Epithelial cell of esophagus (primary cell): ENCODE measurements around the gene CBL.
A peak's percentile ranks its signal among the peaks of the same experiment; 100 is the strongest.
"Not testable (repeated sequence)": the region's sequence is repeated elsewhere in the genome, so short reads cannot be mapped to it uniquely, and the experiment has no call there.

ENCODE experiments used
- DNase-seq: peaks from one replicate; pipeline ENCODE4 v3.0.0; 2010; ENCODE audit warnings: low read depth
- H3K4me3 ChIP-seq: 2 replicates; pipeline ENCODE4 v1.5.1; 2011; ENCODE audit warnings: mild to moderate bottlenecking, low read length, control low read depth
- TF ChIP-seq, protein P1 (sequence below): IDR thresholded peaks from 2 replicates; pipeline ENCODE4 v1.5.1; 2011; ENCODE audit warnings: low read depth, mild to moderate bottlenecking, low read length, control low read depth, inconsistent platforms; ENCODE audit not compliant: insufficient read depth; ENCODE audit errors: missing control alignments

CBL gene

DNA sequence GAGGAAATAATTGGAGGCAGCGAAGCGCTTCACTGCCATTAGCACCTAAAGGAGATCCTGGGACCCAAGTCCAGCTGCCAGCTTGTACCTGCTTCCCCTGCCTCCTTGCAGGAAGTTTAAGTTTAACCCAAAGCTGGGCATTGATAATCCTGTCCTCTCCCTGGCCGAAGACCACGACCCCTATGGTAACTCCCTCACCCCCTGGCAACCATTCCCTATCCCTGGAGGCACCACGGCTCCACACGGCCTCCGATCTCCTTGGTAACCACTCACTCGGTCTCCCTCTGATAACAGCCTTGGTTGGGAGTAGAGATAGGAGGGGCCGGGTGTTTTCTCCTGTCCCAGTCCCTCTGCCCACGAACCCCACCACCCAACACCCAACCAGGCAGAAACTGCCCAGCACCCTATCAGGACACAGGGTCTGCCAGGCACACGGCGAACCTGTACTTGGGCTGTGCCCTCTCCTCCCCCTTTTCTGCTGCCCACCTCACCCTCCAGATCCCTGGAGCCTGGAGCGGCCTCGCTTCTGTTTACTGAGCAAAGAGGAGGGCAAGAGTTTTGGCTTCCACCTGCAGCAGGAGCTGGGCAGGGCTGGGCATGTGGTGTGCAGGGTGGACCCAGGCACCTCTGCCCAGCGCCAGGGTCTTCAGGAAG, 20.0 kb upstream of the CBL start:
- DNase-seq: no peak
- TF ChIP-seq, protein P1, sequence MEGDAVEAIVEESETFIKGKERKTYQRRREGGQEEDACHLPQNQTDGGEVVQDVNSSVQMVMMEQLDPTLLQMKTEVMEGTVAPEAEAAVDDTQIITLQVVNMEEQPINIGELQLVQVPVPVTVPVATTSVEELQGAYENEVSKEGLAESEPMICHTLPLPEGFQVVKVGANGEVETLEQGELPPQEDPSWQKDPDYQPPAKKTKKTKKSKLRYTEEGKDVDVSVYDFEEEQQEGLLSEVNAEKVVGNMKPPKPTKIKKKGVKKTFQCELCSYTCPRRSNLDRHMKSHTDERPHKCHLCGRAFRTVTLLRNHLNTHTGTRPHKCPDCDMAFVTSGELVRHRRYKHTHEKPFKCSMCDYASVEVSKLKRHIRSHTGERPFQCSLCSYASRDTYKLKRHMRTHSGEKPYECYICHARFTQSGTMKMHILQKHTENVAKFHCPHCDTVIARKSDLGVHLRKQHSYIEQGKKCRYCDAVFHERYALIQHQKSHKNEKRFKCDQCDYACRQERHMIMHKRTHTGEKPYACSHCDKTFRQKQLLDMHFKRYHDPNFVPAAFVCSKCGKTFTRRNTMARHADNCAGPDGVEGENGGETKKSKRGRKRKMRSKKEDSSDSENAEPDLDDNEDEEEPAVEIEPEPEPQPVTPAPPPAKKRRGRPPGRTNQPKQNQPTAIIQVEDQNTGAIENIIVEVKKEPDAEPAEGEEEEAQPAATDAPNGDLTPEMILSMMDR: no peak
- no peak overlapping the region for H3K4me3 ChIP-seq

- no peak for DNase-seq
- TF ChIP-seq, protein P1: no peak
- H3K4me3 ChIP-seq: no peak overlapping the region
Measured at GRCh38 chr11:119187123-119187892, 18.8 kb upstream of the CBL start.

DNA sequence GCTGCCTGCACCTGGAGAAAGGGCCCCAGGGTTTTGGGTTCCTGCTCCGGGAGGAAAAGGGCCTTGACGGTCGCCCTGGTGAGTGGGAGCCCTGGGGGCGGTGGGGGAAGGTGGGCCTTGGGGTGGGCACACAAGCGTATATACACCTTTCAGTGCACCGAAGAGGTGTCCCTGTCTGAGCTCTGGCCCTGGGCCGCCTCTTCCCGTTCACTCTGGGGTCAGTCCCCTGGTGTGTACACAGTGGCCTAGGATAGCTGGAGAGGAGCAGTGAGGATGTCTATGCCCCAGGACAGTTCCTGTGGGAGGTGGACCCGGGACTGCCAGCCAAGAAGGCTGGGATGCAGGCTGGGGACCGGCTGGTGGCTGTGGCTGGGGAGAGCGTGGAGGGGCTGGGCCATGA, 18.1 kb upstream of the CBL start:
- TF ChIP-seq, protein P1: no peak
- H3K4me3 ChIP-seq: no peak overlapping the region
- no peak for DNase-seq

DNA sequence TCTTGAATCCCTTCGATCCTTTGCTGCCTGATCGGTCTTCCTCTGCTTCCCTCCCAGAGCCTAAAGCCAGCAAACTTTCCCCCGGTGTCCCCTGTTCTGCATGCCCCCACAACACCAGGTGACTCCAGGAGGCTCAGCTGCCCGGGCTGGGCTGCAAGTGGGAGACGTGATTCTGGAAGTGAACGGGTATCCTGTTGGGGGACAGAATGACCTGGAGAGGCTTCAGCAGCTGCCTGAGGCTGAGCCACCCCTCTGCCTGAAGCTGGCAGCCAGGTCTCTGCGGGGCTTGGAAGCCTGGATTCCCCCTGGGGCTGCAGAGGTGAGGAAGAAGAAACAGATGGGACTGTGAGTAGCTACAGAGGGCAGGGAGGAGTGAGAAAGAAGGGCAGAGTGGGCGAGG, 17.3 kb upstream of the CBL start:
- no peak for DNase-seq
- TF ChIP-seq, protein P1: no peak
- no peak overlapping the region for H3K4me3 ChIP-seq

DNA sequence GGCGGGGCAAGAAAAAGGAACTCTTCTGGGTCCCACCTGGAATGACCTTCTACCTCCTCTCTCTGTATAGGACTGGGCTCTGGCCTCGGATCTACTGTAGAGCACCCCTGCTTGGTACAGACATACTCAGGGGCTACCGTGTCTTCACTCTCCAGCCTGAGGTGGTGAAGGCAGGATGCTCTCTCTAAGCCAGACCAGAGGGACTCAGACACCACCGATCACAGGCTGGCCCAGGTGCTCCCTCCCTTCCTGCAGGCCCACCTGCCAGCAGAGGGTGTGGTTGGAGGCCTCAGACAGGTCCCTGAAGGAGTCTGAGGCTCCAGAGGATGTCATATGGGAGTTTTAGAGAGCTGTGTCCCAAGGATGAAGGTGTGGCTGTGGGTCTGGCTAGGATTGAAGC, 16.7 kb upstream of the CBL start:
- TF ChIP-seq, protein P1: no peak
- H3K4me3 ChIP-seq: no peak overlapping the region
- no peak for DNase-seq

GRCh38 chr11:119190531-119190930, 15.6 kb upstream of the CBL start:
- no peak overlapping the region for H3K4me3 ChIP-seq
- TF ChIP-seq, protein P1: no peak
- DNase-seq: no peak

- DNase-seq: peak; percentile 57
- H3K4me3 ChIP-seq: not testable (repeated sequence)
Measured at GRCh38 chr11:119191265-119191664, 14.9 kb upstream of the CBL start.
